Hindlimb muscle (tissue), 1 donor: ENCODE data around the gene OPCML. TPM values are rescaled to one million over a fixed set of nuclear protein-coding genes. Genes with fewer than 3 reads are reported as not detected.

Experiments used
- DNase-seq: peaks from one replicate; pipeline ENCODE4 v3.0.0-alpha.2; 2013
- polyA plus RNA-seq: library from polyadenylated mRNA; unstranded; fragments of 120-200 nt; gene quantifications from one replicate; pipeline ENCODE4 v1.2.1, GENCODE V29; 2013; ENCODE audit not compliant: insufficient read length

The OPCML gene
- polyA plus RNA-seq, 1 donor, result 1.1 TPM

DNA sequence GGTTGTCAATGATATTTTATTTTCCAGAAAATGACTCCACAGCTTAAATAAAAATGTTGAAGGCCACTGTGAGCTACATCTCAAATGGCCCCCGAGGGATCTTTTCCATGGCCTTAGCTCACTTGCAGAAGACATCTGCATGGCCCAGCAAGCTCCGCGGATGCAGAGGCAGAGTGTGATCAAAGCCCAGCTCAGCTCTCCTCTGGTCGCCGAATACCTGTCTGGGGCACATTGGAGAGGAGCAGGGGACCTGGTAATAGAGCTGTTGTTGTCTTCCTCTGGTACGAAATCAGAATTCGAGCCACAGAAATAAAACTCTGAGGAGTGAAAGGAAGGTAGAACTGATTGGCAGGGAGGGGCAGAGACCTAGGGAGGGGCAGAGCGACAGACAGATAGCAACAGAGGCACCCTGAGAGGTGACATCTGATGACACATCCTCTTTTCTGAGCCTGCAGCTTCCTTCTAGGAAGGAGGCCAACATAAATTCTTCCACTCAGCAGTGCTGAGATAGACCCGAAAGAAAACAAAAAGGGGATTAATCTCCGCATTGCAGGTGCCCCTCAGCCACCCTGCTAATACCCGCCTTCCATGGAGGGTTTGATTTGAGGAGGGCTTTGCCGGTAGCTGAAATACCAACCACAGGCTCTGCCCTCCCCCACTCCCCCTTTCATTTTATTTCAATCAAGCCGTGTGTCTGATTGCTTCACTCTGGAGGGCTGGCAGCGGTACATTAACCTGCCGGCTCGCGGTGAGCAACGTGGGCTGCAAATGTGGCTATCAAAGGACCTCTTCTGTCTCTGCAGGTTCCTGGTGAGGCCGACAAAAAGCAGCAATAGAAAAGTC, 759.4 kb downstream of the OPCML start:
- no peak for DNase-seq

DNA sequence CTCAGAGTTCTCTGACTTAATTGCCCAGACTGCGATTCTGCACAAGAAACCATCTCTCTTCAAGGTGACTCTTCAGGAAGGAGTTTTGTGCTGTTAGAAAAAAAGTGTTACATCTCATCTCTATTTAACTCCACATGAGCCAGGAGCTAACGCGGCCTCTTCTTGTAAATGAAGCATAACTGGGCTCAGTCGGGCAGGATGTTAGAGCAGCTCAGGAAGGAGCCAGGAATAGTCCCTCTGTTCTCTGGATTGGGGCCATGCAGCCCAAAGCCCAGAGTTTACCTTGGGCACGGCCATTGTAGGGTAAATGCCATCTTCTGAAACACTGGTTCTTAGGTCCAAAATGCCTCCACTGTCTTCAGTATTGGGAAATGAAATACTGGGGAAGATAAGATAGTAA, 760.6 kb downstream of the OPCML start:
- no peak for DNase-seq

DNA sequence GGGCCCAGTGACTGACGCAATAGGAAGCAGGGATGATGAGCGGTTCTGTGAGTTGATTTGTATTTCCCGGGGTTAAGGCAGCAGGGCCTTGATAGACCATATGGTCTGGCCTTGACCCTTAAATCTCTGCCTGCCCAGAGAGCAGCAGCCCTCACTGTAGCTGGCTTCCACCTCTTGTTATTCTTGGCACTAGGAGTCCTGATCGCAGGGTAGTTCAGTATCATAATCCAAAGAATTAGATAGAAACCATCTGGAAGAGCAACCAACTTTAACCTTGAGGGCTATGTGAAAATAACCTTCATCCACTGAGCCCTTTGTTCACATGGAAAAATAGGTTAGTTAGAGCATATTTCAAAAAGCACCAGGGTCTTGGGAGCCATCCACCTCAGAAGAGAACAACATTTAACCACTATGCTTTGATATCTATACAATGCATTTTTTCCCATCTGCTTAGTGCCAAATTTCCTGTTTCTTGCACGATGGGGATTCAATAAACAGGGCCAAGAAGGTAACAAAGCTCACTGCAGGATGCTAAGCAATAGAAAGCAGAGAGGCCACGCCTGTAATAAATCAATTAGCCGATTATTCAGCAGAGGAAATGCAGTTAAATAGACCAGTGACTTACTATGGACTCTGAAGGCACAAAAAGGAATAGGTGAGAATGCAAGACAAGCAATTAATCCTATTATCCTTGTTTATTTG, 761.3 kb downstream of the OPCML start:
- peak; percentile 6 for DNase-seq

DNA sequence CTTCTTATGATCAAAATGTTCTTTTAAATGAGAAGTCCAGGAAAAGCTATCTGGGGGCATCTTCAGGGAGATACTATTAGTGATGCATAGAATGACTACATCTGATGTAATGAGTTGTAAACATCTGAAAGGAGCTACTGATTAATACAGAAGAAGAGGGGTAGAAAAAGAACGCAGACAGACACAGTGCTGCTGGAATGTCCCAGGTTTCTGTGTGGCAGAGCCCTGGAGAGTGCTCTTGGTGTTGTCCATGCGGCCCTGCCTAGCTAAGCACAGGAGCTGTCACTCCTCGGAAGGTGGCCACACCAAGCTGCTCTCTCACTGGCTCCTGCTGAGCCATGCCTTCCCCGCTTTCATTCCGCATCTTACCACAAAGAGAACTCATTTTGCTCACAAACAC, 768.8 kb downstream of the OPCML start:
- DNase-seq, result no peak

DNA sequence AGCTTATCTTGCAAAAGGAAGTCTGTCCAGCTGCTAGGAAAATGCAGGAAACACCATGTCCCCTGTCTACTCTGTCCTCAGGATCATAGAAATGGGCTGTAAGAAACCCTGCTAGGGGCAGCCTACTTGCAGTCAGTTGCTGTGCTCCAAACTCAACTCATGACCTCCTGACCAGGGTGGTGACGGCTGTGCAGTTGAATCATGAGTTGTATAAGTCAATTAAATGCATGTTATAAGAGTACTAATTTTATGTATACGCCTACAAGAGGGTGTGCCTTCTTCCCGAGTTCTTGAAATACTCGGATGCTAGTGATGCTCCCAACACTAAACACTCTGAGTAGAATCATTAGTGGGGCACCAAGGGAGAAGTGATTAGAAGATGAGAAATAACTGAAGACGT, 776.4 kb downstream of the OPCML start:
- no peak for DNase-seq

DNA sequence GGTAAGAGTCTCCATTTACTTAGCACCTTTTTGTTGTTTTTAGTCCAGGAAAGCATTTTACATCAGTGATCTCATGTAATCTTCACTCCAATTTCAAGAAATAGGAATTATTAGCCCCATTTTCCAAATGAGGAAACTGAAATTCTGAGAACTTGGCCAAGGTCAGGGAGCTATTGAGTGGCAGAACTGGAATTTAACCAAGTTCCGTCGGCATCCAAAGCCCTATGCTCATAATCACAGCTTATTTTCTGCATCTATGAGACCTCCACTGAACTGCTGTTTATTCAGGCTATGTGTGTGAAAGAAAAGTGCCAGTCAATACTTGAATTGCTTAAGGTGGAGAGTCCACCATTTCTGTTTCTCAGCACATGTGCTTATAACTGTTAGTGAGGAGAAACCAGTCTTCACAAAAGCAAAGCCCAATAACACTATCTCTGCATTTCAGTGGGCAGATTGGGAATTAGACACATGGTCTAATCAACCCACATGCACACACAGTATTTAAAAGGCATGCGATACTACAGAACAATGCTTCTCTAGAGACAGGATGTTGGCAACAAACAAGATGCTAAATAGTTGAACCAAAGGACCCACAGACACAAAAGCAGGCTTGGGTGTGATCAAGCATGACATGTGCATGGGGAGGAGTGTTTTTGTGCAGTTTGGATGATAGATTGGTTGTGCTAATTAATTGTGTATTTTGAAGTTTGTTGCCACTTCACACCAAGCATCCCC, 780.6 kb downstream of the OPCML start:
- no peak for DNase-seq

DNA sequence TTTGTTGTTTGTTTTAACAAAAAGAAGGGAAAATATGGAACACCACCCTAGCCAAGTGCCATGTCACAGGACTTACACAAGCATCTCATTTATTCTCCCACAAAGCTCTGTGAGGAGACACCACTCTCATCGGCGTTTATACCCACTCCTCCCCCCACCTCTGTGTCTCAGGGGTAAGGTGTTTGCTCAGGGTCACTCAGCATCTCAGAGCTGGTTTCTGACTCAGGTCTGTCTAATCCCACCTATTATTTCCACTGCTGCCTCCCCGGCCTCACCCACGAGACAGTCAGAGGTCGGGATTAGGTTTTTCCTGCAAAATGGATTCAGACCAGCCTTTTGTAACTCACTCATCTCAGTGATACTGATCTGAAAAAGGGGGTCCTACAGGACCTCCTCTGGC, 786.0 kb downstream of the OPCML start:
- no peak for DNase-seq

DNA sequence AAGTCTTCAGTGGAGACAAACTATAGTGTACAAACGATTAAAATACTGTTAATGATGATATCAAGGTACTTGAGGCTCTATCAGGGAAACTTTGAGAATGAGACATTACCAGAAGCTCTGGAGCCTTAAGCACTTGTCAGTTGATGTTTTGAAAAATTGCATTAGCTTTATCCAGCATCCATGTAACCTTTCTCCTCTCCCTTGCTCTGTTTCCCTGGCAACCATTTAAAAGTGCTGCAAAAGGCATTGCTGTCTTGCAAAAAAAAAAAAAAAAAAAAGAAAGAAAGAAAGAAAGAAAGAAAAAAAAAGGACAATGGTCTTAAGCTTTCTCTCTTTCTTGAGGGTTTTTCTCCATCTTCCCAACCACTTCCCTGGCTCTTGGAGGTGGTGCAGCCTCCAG, 787.0 kb downstream of the OPCML start:
- DNase-seq, result no peak

DNA sequence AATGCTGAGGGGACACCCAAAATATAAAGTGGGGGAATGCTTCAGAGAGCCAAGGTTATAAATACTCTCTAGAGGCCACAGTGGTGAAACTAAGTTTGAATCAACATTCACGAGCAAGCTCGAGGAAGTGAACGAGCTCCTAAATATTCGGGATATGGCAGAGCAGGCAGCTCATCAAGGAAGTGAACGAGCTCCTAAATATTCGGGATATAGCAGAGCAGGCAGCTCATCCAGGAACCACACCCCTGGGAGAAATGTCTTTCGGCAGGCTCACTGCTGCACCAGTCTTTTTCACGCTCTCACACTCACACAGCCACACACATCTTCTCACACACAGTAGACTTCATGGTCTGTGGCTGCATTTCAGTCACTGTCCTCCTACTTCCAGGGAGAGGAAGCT, 787.5 kb downstream of the OPCML start:
- no peak for DNase-seq

DNA sequence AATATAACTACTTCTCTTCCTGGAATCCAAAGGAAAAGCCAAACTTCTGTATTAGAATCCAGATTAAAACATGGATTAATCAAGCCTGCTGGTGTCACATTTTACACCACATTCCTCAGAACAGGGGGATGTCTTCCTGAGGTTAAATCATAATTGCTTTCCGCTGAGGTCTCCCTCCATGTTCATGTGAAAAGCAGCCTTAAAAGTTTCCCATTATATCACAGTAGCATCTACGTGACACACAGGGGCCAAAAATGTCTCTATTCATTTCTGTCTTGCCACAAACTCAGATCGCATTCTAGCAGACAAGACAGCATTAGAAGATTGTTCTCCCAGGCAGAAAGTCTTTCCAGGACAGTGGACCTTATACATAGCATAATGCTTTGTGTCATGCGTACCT, 788.7 kb downstream of the OPCML start:
- no peak for DNase-seq

DNA sequence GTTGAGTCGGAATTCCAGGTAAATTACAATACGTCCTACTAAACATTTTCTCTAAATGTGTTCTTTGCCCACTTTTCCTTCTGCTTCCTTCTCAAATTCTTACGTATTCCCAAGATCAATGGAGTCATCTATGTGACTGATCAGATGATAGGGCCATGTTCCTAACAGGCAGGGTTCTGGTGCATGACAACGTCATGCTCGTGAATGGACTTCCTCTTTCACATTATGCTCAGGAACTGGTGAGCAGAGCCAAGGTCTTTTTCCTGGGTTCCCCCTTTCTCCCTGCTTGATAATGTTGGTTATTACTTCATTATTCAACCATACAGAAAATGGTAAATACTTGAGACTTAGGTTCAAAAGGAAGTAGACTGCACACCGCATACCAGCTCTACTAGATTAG, 789.4 kb downstream of the OPCML start:
- no peak for DNase-seq

DNA sequence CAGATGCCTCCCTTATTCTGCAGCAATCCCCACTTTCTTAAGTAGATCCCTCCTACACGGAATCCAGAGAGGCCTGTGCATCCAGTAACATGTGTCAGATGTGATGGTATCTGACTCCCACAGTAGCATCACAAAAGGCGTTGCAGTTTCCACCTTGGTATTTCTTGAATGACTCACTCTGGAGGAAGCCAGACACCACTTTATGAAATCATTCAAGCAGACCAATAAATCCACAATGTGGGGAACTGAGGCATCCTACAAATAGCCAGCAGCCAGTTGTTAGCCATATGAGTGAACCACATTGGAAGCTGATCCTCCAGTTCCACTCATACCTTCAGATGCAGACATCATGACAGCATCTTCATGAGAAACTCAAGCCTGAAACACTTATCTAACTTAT, 798.1 kb downstream of the OPCML start:
- no peak for DNase-seq

DNA sequence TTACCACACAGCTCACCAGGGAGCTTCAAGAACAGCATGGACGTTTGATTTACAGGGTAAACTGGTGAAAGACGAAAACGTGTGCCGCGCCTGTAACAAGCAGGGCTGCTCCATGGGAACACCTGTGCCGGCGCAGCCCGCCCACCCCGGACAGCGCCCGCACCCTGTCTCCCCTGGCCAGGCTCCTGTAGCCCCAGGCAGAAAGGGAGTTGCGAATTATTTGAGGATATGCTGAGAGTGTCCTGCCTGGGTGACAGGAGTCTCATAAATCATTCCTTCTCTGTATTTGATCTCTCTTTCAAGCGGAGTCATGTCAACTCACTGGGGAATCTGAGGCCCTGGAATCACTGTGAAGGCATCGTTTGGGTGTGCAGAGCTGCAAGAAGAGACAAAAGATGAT, 804.3 kb downstream of the OPCML start:
- DNase-seq, result no peak

DNA sequence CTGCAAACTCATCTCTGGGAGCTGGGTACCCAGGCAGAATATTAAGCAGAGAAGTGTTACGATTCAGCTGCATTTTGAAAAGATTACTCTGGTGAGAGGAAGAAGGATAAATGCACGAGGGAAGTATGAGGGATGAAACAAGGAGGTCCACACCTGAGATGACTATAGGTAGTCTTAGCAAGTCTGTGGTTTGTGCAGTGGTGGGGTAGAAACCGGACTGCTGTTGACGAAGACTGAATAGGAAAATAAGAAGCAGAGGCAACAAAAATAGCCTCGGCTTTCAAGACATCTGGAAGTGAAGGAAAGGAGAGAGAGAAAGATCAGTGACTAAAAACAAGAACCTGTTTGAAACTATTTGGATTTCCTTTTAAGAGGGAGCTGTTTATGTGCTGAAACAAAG, 810.8 kb downstream of the OPCML start:
- no peak for DNase-seq

DNA sequence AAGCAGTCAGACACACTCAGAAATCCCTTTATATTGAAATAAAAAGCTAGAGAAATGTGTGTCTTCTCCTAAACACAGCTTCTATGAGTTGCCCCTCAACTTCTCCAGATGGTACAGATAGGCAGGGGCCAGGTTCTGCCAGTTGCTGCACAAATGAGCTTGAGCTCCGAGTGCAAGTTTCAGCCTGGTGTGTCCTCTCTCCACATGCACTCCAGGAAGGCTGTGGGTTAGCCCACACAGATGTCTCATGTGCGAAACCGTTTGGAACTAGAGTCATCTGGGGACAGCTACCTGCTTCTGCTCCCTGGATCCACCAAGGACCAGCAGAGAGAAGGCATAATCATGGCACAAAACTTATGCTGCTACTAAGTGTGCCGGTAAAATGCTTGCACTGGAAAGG, 812.6 kb downstream of the OPCML start:
- no peak for DNase-seq

DNA sequence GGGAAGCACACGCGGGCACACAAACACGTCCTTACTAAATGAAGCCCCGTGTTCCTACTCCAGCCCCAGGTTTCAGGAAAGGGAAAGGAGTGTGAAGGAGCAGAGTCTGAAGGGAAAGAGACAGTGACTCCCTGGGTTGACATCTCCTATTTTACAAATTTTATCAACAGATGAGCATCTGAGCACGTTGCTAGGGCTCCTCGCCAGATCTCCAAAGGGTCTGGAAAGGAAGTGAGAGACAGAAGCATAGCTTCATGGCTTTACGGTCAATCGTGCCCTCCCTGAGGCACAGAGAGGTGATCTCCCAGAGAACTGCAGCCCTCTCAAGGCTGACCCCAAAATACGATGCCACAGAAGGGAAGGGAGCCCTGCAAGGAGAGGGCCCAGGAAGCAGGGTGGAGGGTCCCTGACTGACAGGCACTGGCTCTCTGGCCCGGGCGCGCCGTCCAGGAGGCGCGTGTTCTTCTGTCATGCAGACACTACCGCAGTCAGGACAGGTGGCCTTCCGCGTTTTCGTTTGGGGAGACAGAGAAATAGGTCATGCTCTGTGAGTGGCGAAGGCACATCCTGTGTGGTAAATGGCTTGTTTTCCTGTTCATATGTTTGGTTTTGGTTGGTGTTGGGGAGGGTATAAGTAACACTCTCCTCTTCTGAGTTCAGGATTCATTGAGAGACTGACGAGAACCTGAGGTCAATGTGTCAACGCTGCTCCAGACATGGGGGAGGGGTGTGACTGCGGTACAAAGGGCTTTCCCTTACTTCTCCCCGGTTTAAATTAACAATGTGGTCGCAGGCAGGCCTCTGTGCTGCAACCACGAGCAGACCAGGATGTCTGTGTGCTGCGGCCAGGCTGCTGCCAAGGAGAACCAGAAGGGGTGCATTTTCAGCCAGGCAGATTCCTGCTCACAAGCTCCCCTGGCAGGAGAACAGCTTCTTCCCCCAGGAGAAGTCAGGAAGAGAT, 813.3 kb downstream of the OPCML start:
- DNase-seq, result no peak

DNA sequence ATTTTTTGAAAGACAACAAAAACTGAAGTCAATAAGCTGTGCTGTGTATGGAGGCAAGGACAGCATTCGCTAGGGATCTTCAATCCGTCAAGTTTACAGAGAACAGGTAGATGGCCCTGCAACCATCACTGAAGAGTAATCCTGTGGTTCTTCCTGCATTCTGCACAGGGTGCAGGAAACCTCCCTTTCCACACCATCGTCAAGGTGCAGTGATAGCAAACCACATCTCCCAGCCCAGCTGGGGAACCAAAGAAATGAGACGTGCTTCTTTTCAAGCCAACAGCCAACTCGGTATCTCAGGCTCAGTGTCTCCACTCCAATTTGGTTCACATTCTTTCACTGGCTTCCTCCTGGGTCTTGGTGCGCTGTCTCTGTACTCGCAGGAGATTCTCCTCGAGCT, 814.5 kb downstream of the OPCML start:
- DNase-seq, result no peak

DNA sequence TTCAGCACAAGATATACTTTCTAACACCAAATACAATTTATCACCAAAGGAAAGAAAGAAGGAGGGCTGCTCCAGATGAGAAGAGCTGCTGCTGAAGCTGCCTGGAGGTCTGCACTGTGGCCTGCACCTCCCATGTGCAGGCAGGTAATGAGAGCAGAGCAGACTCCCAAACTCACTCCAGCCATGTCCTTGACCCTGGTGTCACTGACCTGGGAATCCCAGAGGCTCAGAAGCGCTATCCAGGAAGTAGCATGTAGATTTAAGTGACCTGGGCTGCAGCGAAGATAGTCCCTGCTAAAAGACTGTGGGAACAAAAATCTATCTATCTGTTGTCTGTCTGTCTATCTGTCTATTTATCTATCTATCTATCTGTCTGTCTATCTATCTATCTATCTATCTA, 816.3 kb downstream of the OPCML start:
- DNase-seq, result no peak

DNA sequence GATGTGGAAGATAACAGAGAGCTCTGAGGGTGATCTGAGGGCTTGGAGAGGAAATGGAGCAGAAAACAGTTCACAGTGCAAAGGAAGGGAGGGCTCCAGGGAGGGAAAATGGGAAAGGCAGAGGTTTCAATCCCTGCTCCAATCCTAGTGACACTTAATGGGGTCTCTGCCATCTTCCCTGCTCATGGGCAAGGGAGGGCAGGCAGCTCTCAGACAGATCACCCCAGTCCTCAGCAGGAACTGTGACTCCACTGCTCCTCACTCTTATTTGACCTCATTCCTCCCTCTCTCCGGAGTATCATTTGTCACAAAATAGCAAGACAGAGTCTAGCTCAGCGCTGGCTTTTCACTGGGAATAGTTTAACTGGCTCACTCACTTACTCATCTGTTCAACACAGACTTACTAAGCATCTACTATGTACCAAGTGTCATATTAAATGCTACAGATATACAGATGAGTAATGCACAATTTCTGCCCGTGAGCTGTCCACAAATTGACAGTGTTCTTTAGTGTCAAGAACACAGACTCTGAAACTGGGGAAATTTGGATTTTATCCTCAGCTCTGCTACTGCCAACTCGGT, 817.4 kb downstream of the OPCML start:
- no peak for DNase-seq

DNA sequence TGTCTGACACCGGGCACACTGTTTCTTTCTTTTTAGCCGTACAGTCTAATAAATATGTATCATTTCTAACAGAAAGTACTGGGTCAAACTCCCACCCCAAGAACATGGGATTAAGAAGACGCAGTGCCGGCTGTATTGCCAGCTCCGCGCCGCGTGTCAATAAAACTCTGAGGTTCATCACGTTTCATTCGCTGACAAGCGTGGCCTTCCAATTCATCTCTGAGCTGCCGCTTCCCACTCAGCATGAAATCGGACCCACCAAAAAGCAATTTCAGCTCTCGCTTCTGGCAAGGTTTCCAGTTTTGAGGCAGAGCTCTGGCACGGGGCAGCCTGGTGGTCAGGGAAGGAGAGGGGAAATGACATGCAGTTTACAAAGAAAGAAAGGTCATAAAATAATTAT, 819.8 kb downstream of the OPCML start:
- no peak for DNase-seq

DNA sequence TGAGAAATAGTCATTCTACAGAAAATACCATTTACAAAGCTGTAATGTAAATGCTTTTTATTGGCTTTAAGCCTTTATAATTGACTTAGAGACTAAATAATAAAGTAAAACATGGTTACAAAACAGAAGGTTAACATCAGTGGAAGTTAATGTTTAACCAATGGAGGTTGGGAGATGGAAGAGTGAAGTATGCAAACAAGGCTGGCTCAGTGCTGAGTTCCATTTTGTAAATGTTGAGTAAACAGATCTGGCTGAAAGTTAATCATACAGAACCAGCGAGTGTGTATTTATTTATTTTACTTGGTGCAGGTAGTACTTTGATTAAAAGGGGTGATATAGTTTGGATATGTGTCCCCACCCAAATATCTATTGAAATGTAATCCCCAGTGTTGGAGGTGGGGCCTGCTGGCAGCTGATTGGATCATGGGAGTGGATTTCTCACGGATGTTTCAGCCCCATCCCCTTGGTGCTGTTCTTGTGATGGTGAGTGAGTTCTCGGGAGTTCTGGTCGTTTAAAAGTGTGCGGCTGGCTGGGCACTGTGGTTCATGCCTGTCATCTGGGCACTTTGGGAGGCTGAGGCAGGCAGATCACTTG, 827.4 kb downstream of the OPCML start:
- no peak for DNase-seq

DNA sequence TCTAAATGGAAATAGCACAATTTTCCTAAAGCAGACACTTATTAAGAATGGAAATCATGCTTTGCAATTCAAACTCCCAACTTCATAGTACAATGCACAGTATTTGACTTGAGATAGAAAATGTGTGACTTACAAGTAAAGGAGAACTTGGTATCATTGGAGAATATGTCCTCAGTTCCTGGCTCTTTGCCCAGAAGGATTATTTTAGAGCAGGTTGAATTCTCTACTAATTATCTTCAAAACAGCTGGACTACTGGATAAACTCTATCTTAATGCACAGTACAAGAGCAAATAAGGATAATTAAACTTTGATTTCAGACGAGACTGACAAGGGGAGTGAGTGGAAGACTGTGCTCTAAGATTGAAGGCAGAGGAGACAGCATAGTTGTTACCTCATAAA, 839.4 kb downstream of the OPCML start:
- DNase-seq, result no peak
